ENCODE data around the gene PDZD2.

- TF ChIP-seq EZH2 (IDR thresholded peaks at IDR 0.05; ENCODE audit: borderline replicate concordance, low read length) (no peak), CTCF (conservative IDR thresholded peaks at IDR 0.05 in 1 of 2, IDR thresholded peaks at IDR 0.05 in 1 of 2; ENCODE audit: extremely low read depth in 1 of 2, insufficient read depth in 1 of 2, low read depth in 1 of 2, low read length in 2 of 2) (peak in 1 of 2 donors; percentile 47)
Measured at GRCh38 chr5:31855134-31856040, 216.5 kb downstream of the PDZD2 start.

All from mammary epithelial cell (primary cell).